Stimulated activated CD8-positive, alpha-beta memory T cell treated with anti-CD3 and anti-CD28 coated beads, Interleukin-4, amount 100 ng/mL, for 1 hour (primary cell): ENCODE data around the gene DES.

Experiments
- DNase-seq, 2 donors: peaks; one replicate each; pipeline ENCODE4 v3.0.0-alpha.2; 2020; ENCODE audit warnings: low read depth in 2 of 2, low spot score in 1 of 2

Gene DES

GRCh38 chr2:219419331-219420197, 1.4 kb downstream of the DES start:
- DNase-seq, result no peak

GRCh38 chr2:219420687-219421086, 2.5 kb downstream of the DES start:
- no peak for DNase-seq

GRCh38 chr2:219421323-219421722, 3.1 kb downstream of the DES start:
- no peak for DNase-seq

GRCh38 chr2:219422952-219423534, 4.9 kb downstream of the DES start:
- DNase-seq, result no peak

GRCh38 chr2:219423652-219424377, 5.6 kb downstream of the DES start:
- DNase-seq, result no peak

GRCh38 chr2:219425238-219426067, 7.3 kb downstream of the DES start:
- no peak for DNase-seq

GRCh38 chr2:219426068-219426443, 7.9 kb downstream of the DES start:
- DNase-seq, result no peak

- no peak for DNase-seq
Measured at GRCh38 chr2:219426534-219427136, 8.5 kb downstream of the DES start.

- no peak for DNase-seq
Measured at GRCh38 chr2:219428469-219428868, 10.3 kb downstream of the DES start.

- no peak for DNase-seq
Measured at GRCh38 chr2:219429958-219430606, 11.9 kb downstream of the DES start.

- DNase-seq, result no peak
Measured at GRCh38 chr2:219430633-219431615, 12.7 kb downstream of the DES start.

GRCh38 chr2:219433666-219434467, 15.7 kb downstream of the DES start:
- no peak for DNase-seq

GRCh38 chr2:219434468-219434717, 16.2 kb downstream of the DES start:
- DNase-seq, result no peak

GRCh38 chr2:219434718-219435525, 16.7 kb downstream of the DES start, which contains the start of gene SPEG:
Gene SPEG (plus strand): TSS chr2:219434843. CDS start chr2:219434978, 135 bp downstream.
- no peak for DNase-seq

- no peak for DNase-seq
Measured at GRCh38 chr2:219435701-219436100, 17.5 kb downstream of the DES start.

- DNase-seq, result no peak
Measured at GRCh38 chr2:219436491-219436890, 18.3 kb downstream of the DES start.

GRCh38 chr2:219437141-219437540, 19.0 kb downstream of the DES start:
- DNase-seq, result no peak
